Spleen (tissue), 7 donors: ENCODE measurements around the gene MALL.

Source experiments
- CTCF ChIP-seq, 11 experiments: fragments of 200-600 bp in 7 of 11; fragments of 450-650 bp in 4 of 11; sonication (generic) in 4 of 11; IDR thresholded peaks in 8 of 11; conservative IDR thresholded peaks in 3 of 11; 1 replicate in 7 of 11; 2 replicates in 4 of 11; pipeline versions ENCODE4 v1.4.0 to v1.8.0; 2016 to 2021; ENCODE audit warnings: antibody characterized with exemption in 11 of 11, inconsistent platforms in 4 of 11, mild to moderate bottlenecking in 1 of 11
- POLR2AphosphoS5 ChIP-seq, 3 donors: sonication (generic); formaldehyde crosslinking; IDR thresholded peaks; one replicate each; pipeline ENCODE4 v1.5.1; 2017; ENCODE audit warnings: antibody characterized with exemption in 3 of 3
- donor health status: DM: no; HTN: no; CAD: no; lungs with moderate emphysema.
- donor health status: DM: no; HTN: no; CAD: no.
- donor health status: DM: no; HTN: no; CAD: no.

- TF ChIP-seq CTCF (IDR thresholded peaks at IDR 0.05 in 8 of 11, conservative IDR thresholded peaks at IDR 0.05 in 3 of 11) (no peak), POLR2AphosphoS5 (IDR thresholded peaks at IDR 0.05) (no peak)
Observed at GRCh38 chr2:110134025-110134424, 18.4 kb upstream of the MALL start.
